ENCODE measurements around the gene TCF23.
"Not testable (repeated sequence)": the region's sequence is repeated elsewhere in the genome, so short reads cannot be mapped to it uniquely, and the experiment has no call there.

Gene TCF23

DNA sequence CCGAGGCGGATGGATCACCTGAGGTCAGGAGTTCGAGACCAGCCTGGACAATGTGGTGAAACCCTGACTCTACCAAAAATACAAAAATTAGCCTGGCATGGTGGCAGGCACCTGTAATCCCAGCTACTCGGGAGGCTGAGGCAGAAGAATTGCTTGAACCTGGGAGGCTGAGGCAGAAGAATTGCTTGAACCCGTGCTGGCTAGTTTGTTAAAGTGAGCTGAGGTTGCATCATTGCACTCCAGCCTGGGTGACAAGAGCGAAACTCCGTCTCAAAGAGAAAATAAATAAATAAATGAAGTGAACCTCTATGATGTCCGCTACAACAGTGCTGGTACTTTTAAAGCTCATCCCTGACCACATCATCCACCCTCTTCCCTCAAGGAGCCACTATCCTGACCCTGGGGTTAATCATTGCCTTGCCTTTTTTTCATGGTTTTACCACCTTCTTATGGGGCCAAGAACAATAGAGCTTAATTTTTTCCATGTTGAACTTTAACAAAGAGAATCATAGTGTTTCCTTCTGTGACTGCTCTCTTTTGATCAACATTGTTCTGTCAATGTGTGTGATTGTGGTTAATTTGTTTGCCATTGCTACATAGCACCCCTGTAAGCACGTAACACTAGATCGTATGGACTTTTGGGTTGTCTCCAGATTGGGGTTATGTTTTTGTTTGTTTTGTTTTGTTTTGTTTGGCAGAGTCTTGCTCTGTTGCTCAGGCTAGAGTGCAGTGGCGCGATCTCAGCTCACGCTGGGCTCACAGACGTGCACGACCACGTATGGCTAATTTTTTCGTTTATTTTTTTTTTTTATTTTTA is 45.9 kb downstream of the TCF23 start (continued):
- TF ChIP-seq ZNF335 (tag by site-specific recombination; conservative IDR thresholded peaks at IDR 0.05) (peak; percentile 35), ZNF121 (tag by site-specific recombination; IDR thresholded peaks at IDR 0.05) (no peak), ZNF366 (tag by site-specific recombination; conservative IDR thresholded peaks at IDR 0.05) (0 out of 2 replicates have a peak, but pooled peaks have one; percentile 24), ZBTB21 (tag by site-specific recombination; IDR thresholded peaks at IDR 0.05) (0 out of 2 replicates have a peak, but pooled peaks have one; percentile 20), ZNF2 (tag by site-specific recombination; IDR thresholded peaks at IDR 0.05) (no peak), ZNF623 (tag by site-specific recombination; IDR thresholded peaks at IDR 0.05) (no peak), ZNF133 (tag by site-specific recombination; IDR thresholded peaks at IDR 0.05) (no peak), ZNF521 (tag by site-specific recombination; IDR thresholded peaks at IDR 0.05) (no peak), ZNF629 (tag by site-specific recombination; IDR thresholded peaks at IDR 0.05) (0 out of 2 replicates have a peak, but pooled peaks have one; percentile 17), ZNF311 (tag by site-specific recombination; IDR thresholded peaks at IDR 0.05; ENCODE audit: borderline replicate concordance) (no peak), ZSCAN30 (tag by site-specific recombination; IDR thresholded peaks at IDR 0.05) (no peak), ZNF530 (tag by site-specific recombination; IDR thresholded peaks at IDR 0.05; ENCODE audit: low read depth) (no peak), FEZF1 (tag by site-specific recombination; IDR thresholded peaks at IDR 0.05) (peak; percentile 93), ZNF473 (tag by site-specific recombination; IDR thresholded peaks at IDR 0.05) (no peak), ATF2 (tag by site-specific recombination; IDR thresholded peaks at IDR 0.05; ENCODE audit: low read depth) (no peak), ZNF221 (tag by site-specific recombination; IDR thresholded peaks at IDR 0.05; ENCODE audit: borderline replicate concordance) (no peak), YY2 (tag by site-specific recombination; IDR thresholded peaks at IDR 0.05) (no peak), ZNF621 (tag by site-specific recombination; IDR thresholded peaks at IDR 0.05) (no peak)

GRCh38 chr2:27195799-27196198 is 47.0 kb downstream of the TCF23 start:
- POLR2A ChIA-PET, result not testable (repeated sequence)
- CTCF ChIA-PET, result interaction anchor here (1.5 kb wide), 1 partner anchor 26 kb away, joined by 5 read pairs; no protein-coding TSS in a partner anchor

GRCh38 chr2:27198068-27198467 is 49.3 kb downstream of the TCF23 start:
- CTCF ChIA-PET; H3K27ac ChIP-seq (ENCODE audit: extremely low read depth, low read depth, low read length); H3K9me3 ChIP-seq (ENCODE audit: control insufficient read depth, insufficient read depth, low read depth, low read length); H3K4me3 ChIP-seq (ENCODE audit: low read depth, low read length); POLR2A ChIA-PET; H3K4me1 ChIP-seq (ENCODE audit: control insufficient read depth, insufficient read depth, low read length): not testable (repeated sequence)
- H3K36me3 ChIP-seq (ENCODE audit: control insufficient read depth in 2 of 2, insufficient read depth in 1 of 2, low read length in 2 of 2), result peaks cover 0 to 32% of the 10 kb centered on the region in 2 experiments; a peak in 2 of 3 replicates

More at GRCh38 chr2:27195799-27196198, 47.0 kb downstream of the TCF23 start:
- peak; percentile 65; the same call in 1 of the 2 replicates for TF ChIP-seq ZNF580 (tag by site-specific recombination; IDR thresholded peaks at IDR 0.05)
- peak; percentile 92 for TF ChIP-seq ZNF146 (tag by site-specific recombination; IDR thresholded peaks at IDR 0.05)
- 0 out of 2 replicates have a peak, but pooled peaks have one; percentile 47 for TF ChIP-seq ZNF280D (tag by site-specific recombination; IDR thresholded peaks at IDR 0.05)
- not testable (repeated sequence) for H3K9me3 ChIP-seq (ENCODE audit: control insufficient read depth, insufficient read depth, low read depth, low read length); H3K4me1 ChIP-seq (ENCODE audit: control insufficient read depth, insufficient read depth, low read length); H3K27ac ChIP-seq (ENCODE audit: extremely low read depth, low read depth, low read length); H3K4me3 ChIP-seq (ENCODE audit: low read depth, low read length)
- H3K36me3 ChIP-seq (ENCODE audit: control insufficient read depth in 2 of 2, insufficient read depth in 1 of 2, low read length in 2 of 2), result peaks cover 0 to 13% of the 10 kb centered on the region in 2 experiments; a peak in 1 of 3 replicates

Measured in HEK293 (cell line).